ENCODE data around the gene BTNL2.
A peak's percentile ranks its signal among the peaks of the same experiment; 100 is the strongest.

The BTNL2 gene

GRCh38 chr6:32397252-32397920 lies 9.6 kb downstream of the BTNL2 start:
- H3K9ac ChIP-seq (ENCODE audit: low read length) = no peak overlapping the region
- H3K14ac ChIP-seq (ENCODE audit: low read length) = no peak overlapping the region
- no peak overlapping the region for H2BK12ac ChIP-seq (ENCODE audit: low read length)
- DNase-seq = no peak
- H4K8ac ChIP-seq (ENCODE audit: low read depth, low read length) = no peak overlapping the region
- no peak overlapping the region for H3K18ac ChIP-seq (ENCODE audit: low read length)
- H3K36me3 ChIP-seq (ENCODE audit: control insufficient read depth in 1 of 2, insufficient read depth in 2 of 2, low read length in 2 of 2) = no peaks in the 10 kb centered on the region
- no peaks in the 10 kb centered on the region for H3K79me2 ChIP-seq (ENCODE audit: control insufficient read depth, insufficient read depth, low read length, poor library complexity)
- no peak overlapping the region for H4K91ac ChIP-seq (ENCODE audit: low read depth, low read length)
- no peak overlapping the region for H2BK120ac ChIP-seq (ENCODE audit: insufficient read depth, low read length, poor library complexity)
- H4K12ac ChIP-seq (ENCODE audit: low read depth, low read length) = no peak overlapping the region
- peaks cover 0 to 2% of the 10 kb centered on the region in 2 experiments for H3K4me1 ChIP-seq (ENCODE audit: control insufficient read depth in 1 of 2, insufficient read depth in 2 of 2, low read length in 2 of 2)
- no CpG with 5 or more reads among the region's 7 CpGs for WGBS (ENCODE audit: extremely low coverage, insufficient coverage, insufficient read length)
- H2BK5ac ChIP-seq (ENCODE audit: low read depth, low read length, poor library complexity) = no peak overlapping the region
- no peak overlapping the region for H2AFZ ChIP-seq (ENCODE audit: insufficient read depth, low read length, poor library complexity)
- no peak overlapping the region for H3K27ac ChIP-seq (ENCODE audit: low read depth, low read length)
- no peaks in the 10 kb centered on the region for H3K9me3 ChIP-seq (ENCODE audit: insufficient read depth, low read depth, low read length)
- no peak overlapping the region for H3K4ac ChIP-seq (ENCODE audit: low read depth, low read length)
- no peak overlapping the region for H2AK5ac ChIP-seq (ENCODE audit: low read length)
- H3K4me2 ChIP-seq (ENCODE audit: low read length) = no peak overlapping the region
- H3K4me3 ChIP-seq (ENCODE audit: low read depth, low read length) = no peak overlapping the region
- H3K23ac ChIP-seq (ENCODE audit: low read length) = no peak overlapping the region
- H3K27me3 ChIP-seq (ENCODE audit: insufficient read depth, low read length) = no peaks in the 10 kb centered on the region
- no peaks in the 10 kb centered on the region for H3K79me1 ChIP-seq (ENCODE audit: low read length)

DNA sequence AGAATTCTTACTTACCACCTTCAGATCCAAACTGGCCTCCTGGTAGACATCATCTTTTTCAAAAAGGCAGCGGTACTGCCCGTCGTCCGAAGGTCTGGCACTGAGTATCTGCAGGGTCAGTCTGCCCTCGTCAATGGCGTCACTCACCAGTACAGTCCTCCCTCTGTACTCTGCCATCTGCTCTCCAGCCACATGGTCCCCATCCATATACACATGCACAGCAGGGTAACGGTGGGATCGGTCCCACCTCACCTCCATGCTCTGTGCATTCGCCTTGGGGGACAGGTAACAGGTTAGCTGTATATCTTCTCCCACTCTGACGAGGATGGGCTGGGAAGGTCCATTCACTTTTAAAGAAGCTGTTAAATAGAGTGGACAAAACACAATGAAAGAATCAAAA lies 11.0 kb downstream of the BTNL2 start:
- Histone ChIP-seq H2BK12ac (ENCODE audit: low read length) (no peak overlapping the region), H4K8ac (ENCODE audit: low read depth, low read length) (no peak overlapping the region), H4K12ac (ENCODE audit: low read depth, low read length) (no peak overlapping the region), H3K4me3 (ENCODE audit: low read depth, low read length) (no peak overlapping the region), H3K4ac (ENCODE audit: low read depth, low read length) (no peak overlapping the region), H2AFZ (ENCODE audit: insufficient read depth, low read length, poor library complexity) (no peak overlapping the region), H3K18ac (ENCODE audit: low read length) (no peak overlapping the region), H2AK5ac (ENCODE audit: low read length) (no peak overlapping the region), H4K91ac (ENCODE audit: low read depth, low read length) (no peak overlapping the region), H3K23ac (ENCODE audit: low read length) (no peak overlapping the region), H3K79me1 (ENCODE audit: low read length) (no peaks in the 10 kb centered on the region), H3K14ac (ENCODE audit: low read length) (no peak overlapping the region), H3K27me3 (ENCODE audit: insufficient read depth, low read length) (no peaks in the 10 kb centered on the region), H3K4me1 (ENCODE audit: control insufficient read depth in 1 of 2, insufficient read depth in 2 of 2, low read length in 2 of 2) (peaks cover 0 to 2% of the 10 kb centered on the region in 2 experiments), H2BK5ac (ENCODE audit: low read depth, low read length, poor library complexity) (no peak overlapping the region), H2BK120ac (ENCODE audit: insufficient read depth, low read length, poor library complexity) (no peak overlapping the region), H3K4me2 (ENCODE audit: low read length) (no peak overlapping the region), H3K27ac (ENCODE audit: low read depth, low read length) (no peak overlapping the region), H3K9ac (ENCODE audit: low read length) (no peak overlapping the region), H3K9me3 (ENCODE audit: insufficient read depth, low read depth, low read length) (no peaks in the 10 kb centered on the region), H3K36me3 (ENCODE audit: control insufficient read depth in 1 of 2, insufficient read depth in 2 of 2, low read length in 2 of 2) (no peaks in the 10 kb centered on the region), H3K79me2 (ENCODE audit: control insufficient read depth, insufficient read depth, low read length, poor library complexity) (no peaks in the 10 kb centered on the region)
- no peak for DNase-seq
- no CpG with 5 or more reads among the region's 10 CpGs for WGBS (ENCODE audit: extremely low coverage, insufficient coverage, insufficient read length)

DNA sequence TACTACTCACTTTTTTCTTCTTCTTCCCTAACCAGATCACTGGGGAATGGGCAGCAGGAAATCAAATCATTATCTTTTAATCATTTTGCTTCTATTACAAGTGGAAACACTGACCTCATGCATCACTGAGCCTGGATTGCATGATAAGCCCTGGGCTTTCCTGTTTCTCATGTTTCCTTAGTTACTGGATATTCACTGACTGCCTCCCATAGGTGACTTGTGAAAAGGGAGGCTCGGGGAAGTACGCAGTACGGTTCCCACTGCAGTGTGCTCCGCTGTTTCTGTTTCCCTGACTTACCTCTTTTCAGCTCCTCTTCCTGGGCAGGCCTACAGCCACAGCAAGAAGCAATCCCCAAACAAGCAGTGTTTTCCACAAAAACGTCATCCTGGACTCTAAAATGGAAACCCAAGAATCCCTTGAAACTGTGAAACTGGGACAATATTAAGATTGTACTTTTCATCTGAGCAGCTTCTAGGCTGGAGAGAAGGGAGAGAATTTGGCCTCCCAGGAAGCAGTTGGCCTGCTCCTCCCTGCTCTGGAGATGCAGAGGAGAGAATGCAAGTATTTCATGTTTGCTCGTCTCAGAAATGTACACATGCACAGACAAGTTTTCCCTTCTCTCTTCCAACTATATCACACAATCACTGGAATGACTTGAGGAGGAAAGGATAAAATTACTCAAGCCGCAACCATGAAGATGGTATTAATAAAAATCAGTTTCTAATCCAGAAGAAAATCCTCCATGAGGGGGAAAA lies 13.1 kb downstream of the BTNL2 start:
- Histone ChIP-seq H2BK5ac (ENCODE audit: low read depth, low read length, poor library complexity) (no peak overlapping the region), H3K36me3 (ENCODE audit: control insufficient read depth in 1 of 2, insufficient read depth in 2 of 2, low read length in 2 of 2) (no peaks in the 10 kb centered on the region), H3K27me3 (ENCODE audit: insufficient read depth, low read length) (no peaks in the 10 kb centered on the region), H3K18ac (ENCODE audit: low read length) (no peak overlapping the region), H3K23ac (ENCODE audit: low read length) (no peak overlapping the region), H3K79me2 (ENCODE audit: control insufficient read depth, insufficient read depth, low read length, poor library complexity) (no peaks in the 10 kb centered on the region), H3K4me3 (ENCODE audit: low read depth, low read length) (no peak overlapping the region), H2AK5ac (ENCODE audit: low read length) (no peak overlapping the region), H3K79me1 (ENCODE audit: low read length) (no peaks in the 10 kb centered on the region), H3K14ac (ENCODE audit: low read length) (no peak overlapping the region), H3K9ac (ENCODE audit: low read length) (no peak overlapping the region), H4K8ac (ENCODE audit: low read depth, low read length) (no peak overlapping the region), H2BK120ac (ENCODE audit: insufficient read depth, low read length, poor library complexity) (no peak overlapping the region), H2AFZ (ENCODE audit: insufficient read depth, low read length, poor library complexity) (no peak overlapping the region), H4K91ac (ENCODE audit: low read depth, low read length) (no peak overlapping the region), H2BK12ac (ENCODE audit: low read length) (no peak overlapping the region), H3K4ac (ENCODE audit: low read depth, low read length) (no peak overlapping the region), H4K12ac (ENCODE audit: low read depth, low read length) (no peak overlapping the region), H3K27ac (ENCODE audit: low read depth, low read length) (no peak overlapping the region), H3K9me3 (ENCODE audit: insufficient read depth, low read depth, low read length) (no peaks in the 10 kb centered on the region), H3K4me1 (ENCODE audit: control insufficient read depth in 1 of 2, insufficient read depth in 2 of 2, low read length in 2 of 2) (peaks cover 0 to 2% of the 10 kb centered on the region in 2 experiments), H3K4me2 (ENCODE audit: low read length) (no peak overlapping the region)
- DNase-seq = peak; percentile 21 to 38
- WGBS (ENCODE audit: extremely low coverage, insufficient coverage, insufficient read length) = no CpG with 5 or more reads among the region's 7 CpGs

DNA sequence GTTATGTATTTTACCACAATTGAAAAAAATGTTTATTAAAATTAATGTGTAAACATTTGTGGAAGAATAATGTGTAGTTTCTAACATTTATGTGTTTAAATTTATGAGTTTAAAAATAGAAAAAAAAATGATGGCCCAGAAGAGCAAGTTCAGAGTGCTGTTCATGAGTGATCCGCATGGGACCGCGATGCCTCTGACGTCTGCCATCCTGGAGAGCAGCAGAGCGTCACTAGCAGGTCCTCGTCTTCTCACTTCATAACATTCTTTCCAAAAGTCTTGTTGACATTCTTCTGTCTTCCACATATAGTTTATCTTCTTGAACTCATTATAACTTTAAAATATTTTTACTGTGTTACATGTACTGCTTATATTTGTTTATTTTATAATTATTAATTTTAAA lies 15.5 kb downstream of the BTNL2 start:
- no peak overlapping the region for H3K23ac ChIP-seq (ENCODE audit: low read length)
- H2AFZ ChIP-seq (ENCODE audit: insufficient read depth, low read length, poor library complexity) = no peak overlapping the region
- no peak overlapping the region for H3K4me3 ChIP-seq (ENCODE audit: low read depth, low read length)
- H3K9ac ChIP-seq (ENCODE audit: low read length) = no peak overlapping the region
- H3K4ac ChIP-seq (ENCODE audit: low read depth, low read length) = no peak overlapping the region
- WGBS (ENCODE audit: extremely low coverage, insufficient coverage, insufficient read length) = no CpG with 5 or more reads among the region's 6 CpGs
- H4K91ac ChIP-seq (ENCODE audit: low read depth, low read length) = no peak overlapping the region
- H2BK12ac ChIP-seq (ENCODE audit: low read length) = no peak overlapping the region
- no peaks in the 10 kb centered on the region for H3K4me1 ChIP-seq (ENCODE audit: control insufficient read depth in 1 of 2, insufficient read depth in 2 of 2, low read length in 2 of 2)
- H3K27me3 ChIP-seq (ENCODE audit: insufficient read depth, low read length) = no peaks in the 10 kb centered on the region
- H4K8ac ChIP-seq (ENCODE audit: low read depth, low read length) = no peak overlapping the region
- no peaks in the 10 kb centered on the region for H3K9me3 ChIP-seq (ENCODE audit: insufficient read depth, low read depth, low read length)
- H3K79me2 ChIP-seq (ENCODE audit: control insufficient read depth, insufficient read depth, low read length, poor library complexity) = no peaks in the 10 kb centered on the region
- no peak overlapping the region for H3K14ac ChIP-seq (ENCODE audit: low read length)
- H3K36me3 ChIP-seq (ENCODE audit: control insufficient read depth in 1 of 2, insufficient read depth in 2 of 2, low read length in 2 of 2) = no peaks in the 10 kb centered on the region
- no peak overlapping the region for H3K18ac ChIP-seq (ENCODE audit: low read length)
- H2AK5ac ChIP-seq (ENCODE audit: low read length) = no peak overlapping the region
- no peak for DNase-seq
- no peak overlapping the region for H3K4me2 ChIP-seq (ENCODE audit: low read length)
- no peaks in the 10 kb centered on the region for H3K79me1 ChIP-seq (ENCODE audit: low read length)
- H2BK120ac ChIP-seq (ENCODE audit: insufficient read depth, low read length, poor library complexity) = no peak overlapping the region
- H3K27ac ChIP-seq (ENCODE audit: low read depth, low read length) = no peak overlapping the region
- H2BK5ac ChIP-seq (ENCODE audit: low read depth, low read length, poor library complexity) = no peak overlapping the region
- H4K12ac ChIP-seq (ENCODE audit: low read depth, low read length) = no peak overlapping the region

All from trophoblast cell (in vitro differentiated cells and primary cell).